Measurements from ENCODE around the gene BMP2K. TPM values are rescaled to one million over a fixed set of nuclear protein-coding genes. Genes with fewer than 3 reads are reported as not detected.
A peak's percentile ranks its signal among the peaks of the same experiment; 100 is the strongest.

BMP2K gene
- total RNA-seq, 6 experiments from 2014 or later = 32.3 to 53.5 (median 43.0) TPM

DNA sequence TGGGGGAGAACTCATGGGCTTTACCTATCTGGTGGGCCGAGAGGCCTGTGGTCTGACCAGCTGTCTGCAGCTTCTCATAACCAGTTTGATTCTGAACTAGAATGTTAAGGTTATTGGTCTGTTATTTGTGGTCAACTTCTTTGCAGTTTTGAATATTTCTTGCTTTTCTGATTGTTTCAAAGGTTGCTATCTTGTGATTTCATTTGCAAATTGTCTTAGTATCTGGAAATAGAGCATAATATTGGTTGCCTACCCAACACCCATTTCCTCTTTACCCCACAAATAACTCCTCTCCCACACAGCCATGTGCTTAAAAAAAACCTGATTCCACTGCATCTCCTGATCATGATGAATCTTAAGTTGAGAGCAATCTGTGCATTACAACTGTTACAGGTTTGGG is 39.1 kb upstream of the BMP2K start:
- H3K27me3 Mint-ChIP-seq (ENCODE audit: insufficient read depth) = no peaks in the 10 kb centered on the region
- no peak for DNase-seq
- H3K9me3 Mint-ChIP-seq = no peaks in the 10 kb centered on the region
- no peak overlapping the region for H3K27ac Mint-ChIP-seq
- TF ChIP-seq, protein P1, sequence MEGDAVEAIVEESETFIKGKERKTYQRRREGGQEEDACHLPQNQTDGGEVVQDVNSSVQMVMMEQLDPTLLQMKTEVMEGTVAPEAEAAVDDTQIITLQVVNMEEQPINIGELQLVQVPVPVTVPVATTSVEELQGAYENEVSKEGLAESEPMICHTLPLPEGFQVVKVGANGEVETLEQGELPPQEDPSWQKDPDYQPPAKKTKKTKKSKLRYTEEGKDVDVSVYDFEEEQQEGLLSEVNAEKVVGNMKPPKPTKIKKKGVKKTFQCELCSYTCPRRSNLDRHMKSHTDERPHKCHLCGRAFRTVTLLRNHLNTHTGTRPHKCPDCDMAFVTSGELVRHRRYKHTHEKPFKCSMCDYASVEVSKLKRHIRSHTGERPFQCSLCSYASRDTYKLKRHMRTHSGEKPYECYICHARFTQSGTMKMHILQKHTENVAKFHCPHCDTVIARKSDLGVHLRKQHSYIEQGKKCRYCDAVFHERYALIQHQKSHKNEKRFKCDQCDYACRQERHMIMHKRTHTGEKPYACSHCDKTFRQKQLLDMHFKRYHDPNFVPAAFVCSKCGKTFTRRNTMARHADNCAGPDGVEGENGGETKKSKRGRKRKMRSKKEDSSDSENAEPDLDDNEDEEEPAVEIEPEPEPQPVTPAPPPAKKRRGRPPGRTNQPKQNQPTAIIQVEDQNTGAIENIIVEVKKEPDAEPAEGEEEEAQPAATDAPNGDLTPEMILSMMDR (IDR thresholded peaks at IDR 0.05) = no peak
- H3K36me3 Mint-ChIP-seq (ENCODE audit: low read depth) = no peaks in the 10 kb centered on the region
- peaks cover 7% of the 10 kb centered on the region for H3K4me1 Mint-ChIP-seq (ENCODE audit: low read depth)
- H3K4me3 Mint-ChIP-seq = no peak overlapping the region

DNA sequence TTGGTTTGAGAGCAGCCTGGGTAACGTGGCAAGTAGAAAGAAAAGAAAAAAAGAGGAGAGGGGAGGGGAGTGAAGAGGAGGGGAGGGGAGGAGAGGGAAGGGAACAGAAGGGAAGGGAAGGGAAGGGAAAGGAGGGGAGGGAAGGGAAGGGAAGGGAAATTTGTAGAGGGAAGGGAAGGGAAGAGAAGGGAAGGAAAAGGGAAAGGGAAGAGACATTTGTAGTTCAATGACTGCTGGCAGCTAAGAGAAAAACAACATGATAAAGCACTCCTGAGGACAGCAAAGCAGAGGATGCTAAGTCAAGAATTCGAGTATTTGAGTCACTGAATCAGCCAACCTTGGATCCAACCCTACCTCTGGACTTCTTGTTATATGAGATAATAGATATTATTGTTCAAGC is 38.2 kb upstream of the BMP2K start:
- H3K36me3 Mint-ChIP-seq (ENCODE audit: low read depth) = no peaks in the 10 kb centered on the region
- H3K4me3 Mint-ChIP-seq = no peak overlapping the region
- H3K27ac Mint-ChIP-seq = no peak overlapping the region
- DNase-seq = no peak
- H3K4me1 Mint-ChIP-seq (ENCODE audit: low read depth) = peaks cover 7% of the 10 kb centered on the region
- TF ChIP-seq, protein P1 (IDR thresholded peaks at IDR 0.05) = no peak
- no peaks in the 10 kb centered on the region for H3K9me3 Mint-ChIP-seq
- H3K27me3 Mint-ChIP-seq (ENCODE audit: insufficient read depth) = no peaks in the 10 kb centered on the region

DNA sequence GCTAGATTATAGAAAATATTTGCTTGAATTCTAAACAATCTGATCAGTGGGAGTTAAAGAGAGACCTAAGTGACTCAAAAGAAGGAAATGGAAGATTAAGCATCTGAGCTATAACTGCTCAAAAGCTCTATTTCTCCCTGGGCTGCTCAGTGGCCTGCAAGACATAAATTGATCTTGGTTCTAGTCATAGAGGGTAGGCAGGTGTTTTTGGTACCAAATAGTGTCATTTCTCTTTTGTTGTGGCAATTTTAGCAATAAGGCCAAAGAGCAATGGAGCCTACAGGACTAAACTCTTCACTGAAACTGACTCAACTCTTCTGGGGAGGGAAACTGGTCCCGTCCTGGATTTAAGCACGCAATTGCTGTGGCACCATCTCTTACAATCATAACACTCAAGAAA is 33.9 kb upstream of the BMP2K start:
- H3K27ac Mint-ChIP-seq = no peak overlapping the region
- no peaks in the 10 kb centered on the region for H3K36me3 Mint-ChIP-seq (ENCODE audit: low read depth)
- DNase-seq = no peak
- TF ChIP-seq, protein P1 (IDR thresholded peaks at IDR 0.05) = no peak
- no peaks in the 10 kb centered on the region for H3K9me3 Mint-ChIP-seq
- peaks cover 7% of the 10 kb centered on the region for H3K4me1 Mint-ChIP-seq (ENCODE audit: low read depth)
- H3K4me3 Mint-ChIP-seq = no peak overlapping the region
- H3K27me3 Mint-ChIP-seq (ENCODE audit: insufficient read depth) = no peaks in the 10 kb centered on the region; the same call in 1 of the 2 replicates

DNA sequence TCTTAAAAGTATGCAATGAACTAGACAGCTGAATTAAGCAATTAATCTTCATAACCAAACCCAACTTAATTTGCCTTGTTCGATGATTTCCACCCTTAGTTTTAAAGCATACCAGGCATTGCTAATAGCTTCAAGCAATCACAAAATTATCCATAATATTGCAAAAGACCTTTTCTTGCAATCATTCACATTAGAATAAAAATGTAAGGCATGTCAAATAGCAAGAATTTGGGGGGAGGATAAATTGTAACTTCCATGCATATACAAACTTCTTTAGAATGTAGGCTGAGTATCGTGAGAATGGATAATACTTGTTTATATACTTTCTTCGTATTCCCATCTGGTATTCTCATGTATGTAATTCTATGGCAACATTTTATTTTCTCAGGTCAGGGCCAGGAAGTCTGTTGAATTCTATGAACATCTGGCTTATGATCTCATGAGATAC is 28.7 kb upstream of the BMP2K start:
- peak; percentile 51 for DNase-seq
- TF ChIP-seq, protein P1 (IDR thresholded peaks at IDR 0.05) = no peak
- no peak overlapping the region; the same call in 1 of the 2 replicates for H3K27ac Mint-ChIP-seq

DNA sequence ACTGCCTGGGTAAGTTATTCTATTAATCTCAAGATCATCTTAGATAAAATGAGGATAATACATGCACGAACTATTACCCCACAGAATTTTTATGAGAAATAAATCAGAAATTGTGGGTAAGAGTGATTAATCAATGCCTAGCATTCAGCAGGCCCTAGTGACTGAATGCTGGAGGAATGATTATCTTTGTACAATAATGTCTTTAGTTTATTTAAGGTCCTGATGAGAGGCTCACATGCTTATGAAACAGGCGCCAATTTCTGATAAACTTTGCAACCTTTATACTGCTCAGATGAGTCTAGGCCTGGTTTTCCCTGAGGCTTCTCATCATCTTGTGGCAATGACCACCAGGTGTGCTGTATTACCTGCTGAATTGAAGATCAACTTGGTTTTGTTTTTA is 27.8 kb upstream of the BMP2K start:
- Mint-ChIP-seq H3K27me3 (ENCODE audit: insufficient read depth) (no peaks in the 10 kb centered on the region; the same call in 1 of the 2 replicates), H3K4me3 (no peak overlapping the region), H3K27ac (no peak overlapping the region; the same call in 1 of the 2 replicates), H3K36me3 (ENCODE audit: low read depth) (no peaks in the 10 kb centered on the region), H3K4me1 (ENCODE audit: low read depth) (peaks cover 36% of the 10 kb centered on the region), H3K9me3 (no peaks in the 10 kb centered on the region)
- TF ChIP-seq, protein P1 (IDR thresholded peaks at IDR 0.05) = no peak
- DNase-seq = peak; percentile 9

More for the DNA sequence above, 28.7 kb upstream of the BMP2K start:
- no peaks in the 10 kb centered on the region; the same call in 1 of the 2 replicates for H3K27me3 Mint-ChIP-seq (ENCODE audit: insufficient read depth)
- H3K9me3 Mint-ChIP-seq = no peaks in the 10 kb centered on the region
- no peak overlapping the region for H3K4me3 Mint-ChIP-seq
- H3K4me1 Mint-ChIP-seq (ENCODE audit: low read depth) = peaks cover 36% of the 10 kb centered on the region
- no peaks in the 10 kb centered on the region for H3K36me3 Mint-ChIP-seq (ENCODE audit: low read depth)

All from HFFc6 (cell line).